ENCODE results near the gene FBXO2.

FBXO2 gene

GRCh38 chr1:11651017-11651416 is 3.2 kb downstream of the FBXO2 start:
- DNase-seq = no peak

GRCh38 chr1:11650331-11650991 is 3.8 kb downstream of the FBXO2 start:
- peak; percentile 86 to 87 for DNase-seq

- no peak for DNase-seq
These were observed 4.5 kb downstream of the FBXO2 start for GRCh38 chr1:11649624-11650330.

- DNase-seq = no peak
These were observed 5.0 kb downstream of the FBXO2 start for GRCh38 chr1:11649237-11649623.

GRCh38 chr1:11648732-11649158 is 5.5 kb downstream of the FBXO2 start:
- DNase-seq = peak; percentile 44 to 47

GRCh38 chr1:11648039-11648438 is 6.2 kb downstream of the FBXO2 start:
- DNase-seq = no peak

GRCh38 chr1:11647333-11647732 is 6.9 kb downstream of the FBXO2 start:
- DNase-seq = no peak

- DNase-seq = no peak
These were observed 7.9 kb downstream of the FBXO2 start for GRCh38 chr1:11646317-11646716.

GRCh38 chr1:11645670-11646265 is 8.5 kb downstream of the FBXO2 start:
- peak; percentile 79 to 81 for DNase-seq

- DNase-seq = no peak
These were observed 9.0 kb downstream of the FBXO2 start for GRCh38 chr1:11645270-11645669.

- no peak for DNase-seq
These were observed 10.4 kb downstream of the FBXO2 start for GRCh38 chr1:11643782-11644181.

- DNase-seq = peak; percentile 66 to 76
These were observed 11.7 kb downstream of the FBXO2 start for GRCh38 chr1:11642418-11643017.

GRCh38 chr1:11641776-11642305 is 12.4 kb downstream of the FBXO2 start:
- no peak for DNase-seq

- DNase-seq = no peak
These were observed 13.3 kb downstream of the FBXO2 start for GRCh38 chr1:11640944-11641343.

GRCh38 chr1:11640101-11640500 is 14.1 kb downstream of the FBXO2 start:
- DNase-seq = no peak

GRCh38 chr1:11639372-11639771 is 14.9 kb downstream of the FBXO2 start:
- DNase-seq = no peak

- DNase-seq = no peak
These were observed 16.1 kb downstream of the FBXO2 start for GRCh38 chr1:11638121-11638520.

GRCh38 chr1:11634365-11635192 is 19.6 kb downstream of the FBXO2 start:
- no peak for DNase-seq

GRCh38 chr1:11629184-11630016 is 24.8 kb downstream of the FBXO2 start:
- DNase-seq = no peak

- DNase-seq = no peak
These were observed 25.5 kb downstream of the FBXO2 start for GRCh38 chr1:11628767-11629166.

- DNase-seq = no peak
These were observed 27.7 kb downstream of the FBXO2 start for GRCh38 chr1:11626551-11626950.

GRCh38 chr1:11623702-11624101 is 30.5 kb downstream of the FBXO2 start:
- DNase-seq = no peak

All from CD4-positive, alpha-beta T cell treated with Interleukin-1 beta for 1 hour (primary cell).